NCI-H69 (cell line): ENCODE measurements around the gene ACTMAP.

Experiments used
- DNase-seq: peaks from one replicate; lab custom pipeline; 2025; lab: John Stamatoyannopoulos, UW

The ACTMAP gene

DNA sequence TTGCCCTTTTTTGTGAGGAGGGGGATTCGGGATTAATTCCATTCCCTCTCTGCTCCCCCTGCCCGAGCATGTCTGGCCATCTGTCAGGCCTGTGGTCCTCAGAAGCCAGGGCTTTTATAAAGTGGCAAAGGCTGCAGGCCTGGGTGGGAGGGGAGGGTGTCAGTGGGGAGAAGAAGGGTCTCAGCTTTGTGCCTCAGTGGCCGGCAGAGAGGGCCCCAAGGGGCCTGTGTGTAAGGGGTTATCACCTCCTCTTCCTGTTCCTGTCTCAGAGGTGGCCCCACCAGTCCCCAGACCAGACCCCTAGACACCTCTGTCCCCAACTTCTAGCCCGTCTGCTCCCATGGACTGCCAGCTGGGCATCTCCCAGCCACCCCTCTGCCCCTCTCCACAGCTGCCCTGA, 56.4 kb downstream of the ACTMAP start:
- no peak for DNase-seq

DNA sequence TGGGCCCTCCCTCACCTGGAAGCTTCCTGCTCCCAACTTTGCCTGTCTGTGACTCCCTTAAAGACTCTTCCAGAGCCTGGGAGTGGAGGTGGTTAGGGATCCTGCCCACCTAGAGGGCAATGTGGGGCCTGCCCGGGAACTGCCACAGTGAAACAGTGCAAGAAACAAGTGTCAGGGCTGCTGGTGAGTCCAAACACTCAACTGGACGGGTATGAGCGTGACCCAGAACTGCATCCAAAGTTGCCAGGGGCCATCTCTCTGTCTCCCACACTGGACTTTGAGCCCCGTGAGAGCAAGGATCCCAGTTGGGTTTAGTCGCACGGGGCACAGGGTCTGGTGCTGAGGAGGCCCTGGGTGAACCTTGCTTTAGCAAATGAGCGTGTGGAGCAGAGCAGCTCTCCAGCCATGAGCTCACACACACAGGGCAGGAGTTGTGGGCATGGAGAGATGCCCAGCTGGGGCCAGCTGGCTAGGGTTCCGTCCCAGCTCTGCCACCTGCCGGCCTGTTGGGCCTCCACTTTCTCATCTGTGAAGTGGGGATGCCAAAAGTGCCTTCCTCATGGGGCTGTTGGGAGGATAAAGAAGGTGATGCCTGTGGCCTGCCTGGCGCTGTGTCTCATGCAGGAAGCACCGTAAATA, 57.0 kb downstream of the ACTMAP start:
- no peak for DNase-seq

DNA sequence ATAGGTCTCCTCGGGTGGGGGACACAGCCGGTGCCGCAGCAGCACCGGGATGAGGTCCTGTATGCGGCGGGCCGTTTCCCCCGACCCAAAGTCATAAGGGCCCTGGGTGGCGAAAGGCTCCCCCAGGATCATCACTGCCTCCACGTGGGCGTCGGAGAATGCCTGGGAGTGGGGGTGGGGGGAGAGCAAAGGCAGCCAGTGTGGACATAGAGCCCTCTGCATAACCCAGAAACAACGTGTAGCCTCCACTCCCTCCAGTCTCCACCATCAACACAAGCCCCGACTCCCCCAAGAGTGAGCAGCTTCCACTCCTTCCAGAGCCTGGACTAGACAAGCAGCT, 58.1 kb downstream of the ACTMAP start:
- no peak for DNase-seq

DNA sequence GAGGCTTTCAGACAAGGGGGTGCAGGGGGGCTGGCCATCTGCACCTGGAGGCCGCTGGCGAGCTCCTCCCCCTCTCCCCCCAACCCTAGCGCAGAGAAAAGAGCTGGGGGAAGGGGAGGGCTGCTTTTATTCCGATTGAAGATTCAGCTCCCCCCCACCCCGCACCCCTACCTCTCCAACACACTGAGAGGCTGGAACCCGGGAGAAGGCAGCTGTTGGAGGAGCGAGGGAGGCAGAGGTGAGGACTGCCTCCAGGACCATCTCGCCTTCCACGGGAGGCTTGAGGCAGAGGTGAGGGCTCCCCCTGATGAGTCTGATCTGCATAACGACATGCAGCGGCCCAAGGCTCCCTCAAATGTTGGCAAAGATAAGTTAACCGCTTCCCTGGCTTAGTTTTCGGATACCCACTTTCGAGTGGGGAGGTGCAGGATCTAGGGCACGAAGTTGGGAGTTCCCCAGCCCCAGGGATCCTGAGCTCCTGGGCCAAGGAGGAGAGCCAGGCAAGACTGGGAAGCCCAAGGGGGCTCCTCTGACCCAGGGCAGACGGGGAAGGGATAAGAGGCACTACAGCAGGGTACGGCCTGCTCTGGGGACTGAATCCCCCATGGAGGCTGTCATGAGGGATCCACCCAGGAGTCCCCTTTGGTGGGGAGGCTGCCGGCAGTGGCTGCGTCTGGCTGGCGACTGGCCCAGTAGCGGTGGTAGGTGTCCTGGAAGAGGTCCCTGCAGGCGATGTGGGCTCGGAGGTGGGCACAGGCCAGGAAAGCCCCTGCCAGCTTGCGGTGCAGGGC, 58.7 kb downstream of the ACTMAP start:
- DNase-seq, result no peak
